Ecto neural progenitor cell (in vitro differentiated cells): ENCODE data around the gene ACOT7.

Experiments used
- DNase-seq: peaks from one replicate; pipeline ENCODE4 v3.0.0-alpha.2; 2018; ENCODE audit warnings: low spot score

Gene ACOT7

GRCh38 chr1:6360517-6361070, 33.0 kb downstream of the ACOT7 start:
- DNase-seq: no peak

- peak; percentile 43 for DNase-seq
These were observed 33.5 kb downstream of the ACOT7 start for GRCh38 chr1:6360117-6360496.

GRCh38 chr1:6359216-6360116, 34.1 kb downstream of the ACOT7 start:
- DNase-seq: peak; percentile 61

GRCh38 chr1:6358757-6359201, 34.8 kb downstream of the ACOT7 start:
- no peak for DNase-seq

GRCh38 chr1:6358144-6358624, 35.4 kb downstream of the ACOT7 start:
- DNase-seq: no peak

GRCh38 chr1:6357243-6357936, 36.2 kb downstream of the ACOT7 start:
- DNase-seq: peak; percentile 51

- no peak for DNase-seq
These were observed 37.9 kb downstream of the ACOT7 start for GRCh38 chr1:6355621-6356020.

GRCh38 chr1:6354659-6355317, 38.8 kb downstream of the ACOT7 start:
- DNase-seq: no peak

- peak; percentile 48 for DNase-seq
These were observed 39.5 kb downstream of the ACOT7 start for GRCh38 chr1:6353955-6354658.

- DNase-seq: no peak
These were observed 40.0 kb downstream of the ACOT7 start for GRCh38 chr1:6353619-6353954.

GRCh38 chr1:6352138-6352563, 41.4 kb downstream of the ACOT7 start:
- DNase-seq: no peak

- no peak for DNase-seq
These were observed 42.0 kb downstream of the ACOT7 start for GRCh38 chr1:6351480-6352137.

- DNase-seq: no peak
These were observed 43.0 kb downstream of the ACOT7 start for GRCh38 chr1:6350416-6351088.

GRCh38 chr1:6349254-6349943, 44.2 kb downstream of the ACOT7 start:
- no peak for DNase-seq

GRCh38 chr1:6348511-6349191, 44.9 kb downstream of the ACOT7 start:
- DNase-seq: peak; percentile 48

- DNase-seq: peak; percentile 73
These were observed 45.7 kb downstream of the ACOT7 start for GRCh38 chr1:6347641-6348487.

GRCh38 chr1:6345460-6345859, 48.1 kb downstream of the ACOT7 start:
- no peak for DNase-seq

- no peak for DNase-seq
These were observed 48.6 kb downstream of the ACOT7 start for GRCh38 chr1:6345009-6345408.
